ENCODE data around the gene KIF2A.

- TF ChIP-seq ATF2 (tag by site-specific recombination; IDR thresholded peaks at IDR 0.05; ENCODE audit: low read depth): no peak
- no peak for TF ChIP-seq CTCF (tag by site-specific recombination; IDR thresholded peaks at IDR 0.05)
These were observed 6.4 kb upstream of the KIF2A start for GRCh38 chr5:62299600-62299999.
